Fibroblast of villous mesenchyme (primary cell): ENCODE data around the gene SECTM1. TPM values are rescaled to one million over a fixed set of nuclear protein-coding genes. Genes with fewer than 3 reads are reported as not detected.

Experiments
- DNase-seq: peaks from one replicate; pipeline ENCODE4 v3.0.0-alpha.2; 2010; ENCODE audit warnings: low read depth
- H3K4me3 ChIP-seq: 2 replicates; pipeline ENCODE4 v1.5.1; 2011; ENCODE audit warnings: low read depth, mild to moderate bottlenecking, low read length
- total RNA-seq: library from RNA; depleted of rRNA; stranded (reverse); fragments of >200 nt; gene quantifications from 2 replicates; pipeline ENCODE4 v1.2.3, GENCODE V29; 2012
- TF ChIP-seq, protein P1 (sequence below): IDR thresholded peaks from 2 replicates; pipeline ENCODE4 v1.5.1; 2012; ENCODE audit warnings: low read depth, mild to moderate bottlenecking, low read length; ENCODE audit not compliant: insufficient read depth

The SECTM1 gene
- total RNA-seq, 1 donor = 24.2 TPM

DNA sequence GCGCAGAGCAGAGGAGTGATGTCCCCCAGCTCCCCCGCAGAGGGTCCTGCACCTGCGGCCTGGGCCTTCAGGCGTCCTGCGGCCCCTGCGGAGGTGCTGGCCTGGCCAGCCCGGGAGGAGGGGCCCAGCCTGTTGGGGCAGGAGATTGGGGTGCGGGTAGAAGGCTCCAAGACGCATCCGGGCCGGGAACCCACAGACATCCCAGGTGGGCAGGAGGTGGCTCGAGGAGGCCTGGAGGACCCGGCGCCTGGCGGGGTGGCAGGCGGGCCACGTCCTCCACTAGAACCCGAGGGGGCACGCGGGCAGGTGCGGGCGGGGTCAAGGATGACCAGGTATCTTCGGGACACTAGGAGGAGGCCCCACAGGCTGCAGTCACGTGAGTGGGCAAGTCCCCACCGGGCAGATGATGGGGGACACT is 647 bp upstream of the SECTM1 start:
- peak overlapping the region; percentile 61 for H3K4me3 ChIP-seq
- TF ChIP-seq, protein P1, sequence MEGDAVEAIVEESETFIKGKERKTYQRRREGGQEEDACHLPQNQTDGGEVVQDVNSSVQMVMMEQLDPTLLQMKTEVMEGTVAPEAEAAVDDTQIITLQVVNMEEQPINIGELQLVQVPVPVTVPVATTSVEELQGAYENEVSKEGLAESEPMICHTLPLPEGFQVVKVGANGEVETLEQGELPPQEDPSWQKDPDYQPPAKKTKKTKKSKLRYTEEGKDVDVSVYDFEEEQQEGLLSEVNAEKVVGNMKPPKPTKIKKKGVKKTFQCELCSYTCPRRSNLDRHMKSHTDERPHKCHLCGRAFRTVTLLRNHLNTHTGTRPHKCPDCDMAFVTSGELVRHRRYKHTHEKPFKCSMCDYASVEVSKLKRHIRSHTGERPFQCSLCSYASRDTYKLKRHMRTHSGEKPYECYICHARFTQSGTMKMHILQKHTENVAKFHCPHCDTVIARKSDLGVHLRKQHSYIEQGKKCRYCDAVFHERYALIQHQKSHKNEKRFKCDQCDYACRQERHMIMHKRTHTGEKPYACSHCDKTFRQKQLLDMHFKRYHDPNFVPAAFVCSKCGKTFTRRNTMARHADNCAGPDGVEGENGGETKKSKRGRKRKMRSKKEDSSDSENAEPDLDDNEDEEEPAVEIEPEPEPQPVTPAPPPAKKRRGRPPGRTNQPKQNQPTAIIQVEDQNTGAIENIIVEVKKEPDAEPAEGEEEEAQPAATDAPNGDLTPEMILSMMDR = no peak
- DNase-seq = no peak

DNA sequence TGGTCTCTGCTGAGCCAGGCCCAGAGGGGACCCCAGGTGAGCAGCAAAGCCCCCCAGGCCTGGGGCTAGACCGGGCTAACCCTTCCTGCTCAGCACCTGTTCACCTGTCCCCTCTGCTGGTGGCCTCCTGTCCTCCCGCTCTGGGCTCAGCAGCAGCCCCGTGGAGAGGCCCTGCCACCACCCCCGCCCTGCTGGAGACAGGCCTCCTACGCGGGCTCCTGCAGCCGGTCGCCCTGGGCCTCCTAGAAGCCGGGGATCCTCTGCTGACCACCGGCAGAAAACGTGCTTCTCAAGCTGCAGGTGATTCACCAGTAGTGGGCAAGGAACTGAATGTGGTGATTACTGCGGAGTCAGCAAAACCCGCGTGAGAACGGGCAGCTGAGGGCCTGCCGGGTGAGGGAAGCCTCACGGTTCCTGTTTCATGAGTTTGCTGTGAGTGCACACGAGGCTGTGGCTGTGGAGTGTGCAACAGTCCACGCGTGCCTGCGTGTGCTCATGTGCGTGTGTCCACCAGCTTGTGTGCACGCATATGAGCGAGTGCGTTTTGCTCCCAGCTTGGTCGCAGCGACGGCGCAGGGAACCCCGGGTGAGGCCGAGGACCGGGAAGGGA is 792 bp downstream of the SECTM1 start:
- DNase-seq = peak; percentile 63
- peak overlapping the region; percentile 61 for H3K4me3 ChIP-seq

DNA sequence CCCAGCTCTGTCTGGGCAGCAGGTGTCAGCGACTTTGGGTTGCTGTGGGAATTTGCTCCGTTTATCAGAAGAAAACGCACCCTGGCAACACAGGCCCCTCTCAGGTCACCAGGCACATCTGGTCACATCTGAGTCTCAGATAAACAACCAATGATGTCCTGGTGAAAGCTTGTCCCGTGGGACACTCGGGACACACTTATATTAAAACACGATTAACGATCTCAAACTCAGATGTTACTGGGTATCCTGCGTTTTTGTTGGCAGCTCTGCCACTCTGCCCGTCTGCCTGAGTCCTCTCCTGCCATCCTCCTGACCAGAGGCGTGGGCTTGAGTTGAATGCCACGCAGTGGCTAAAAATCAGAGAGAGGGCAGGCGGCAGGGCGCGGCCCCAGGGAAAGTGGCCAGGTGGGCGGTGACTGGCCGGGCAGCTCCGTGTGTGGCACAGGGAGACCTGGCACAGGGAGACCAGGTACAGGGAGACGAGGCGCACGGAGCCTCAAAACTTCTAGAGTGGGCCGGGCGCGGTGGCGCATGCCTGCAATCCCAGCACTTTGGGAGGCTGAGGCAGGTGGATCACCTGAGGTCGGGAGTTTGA is 2.1 kb downstream of the SECTM1 start:
- H3K4me3 ChIP-seq = no peak overlapping the region
- TF ChIP-seq, protein P1 = no peak
- no peak for DNase-seq

More for the DNA sequence above, 792 bp downstream of the SECTM1 start:
- TF ChIP-seq, protein P1 = no peak

DNA sequence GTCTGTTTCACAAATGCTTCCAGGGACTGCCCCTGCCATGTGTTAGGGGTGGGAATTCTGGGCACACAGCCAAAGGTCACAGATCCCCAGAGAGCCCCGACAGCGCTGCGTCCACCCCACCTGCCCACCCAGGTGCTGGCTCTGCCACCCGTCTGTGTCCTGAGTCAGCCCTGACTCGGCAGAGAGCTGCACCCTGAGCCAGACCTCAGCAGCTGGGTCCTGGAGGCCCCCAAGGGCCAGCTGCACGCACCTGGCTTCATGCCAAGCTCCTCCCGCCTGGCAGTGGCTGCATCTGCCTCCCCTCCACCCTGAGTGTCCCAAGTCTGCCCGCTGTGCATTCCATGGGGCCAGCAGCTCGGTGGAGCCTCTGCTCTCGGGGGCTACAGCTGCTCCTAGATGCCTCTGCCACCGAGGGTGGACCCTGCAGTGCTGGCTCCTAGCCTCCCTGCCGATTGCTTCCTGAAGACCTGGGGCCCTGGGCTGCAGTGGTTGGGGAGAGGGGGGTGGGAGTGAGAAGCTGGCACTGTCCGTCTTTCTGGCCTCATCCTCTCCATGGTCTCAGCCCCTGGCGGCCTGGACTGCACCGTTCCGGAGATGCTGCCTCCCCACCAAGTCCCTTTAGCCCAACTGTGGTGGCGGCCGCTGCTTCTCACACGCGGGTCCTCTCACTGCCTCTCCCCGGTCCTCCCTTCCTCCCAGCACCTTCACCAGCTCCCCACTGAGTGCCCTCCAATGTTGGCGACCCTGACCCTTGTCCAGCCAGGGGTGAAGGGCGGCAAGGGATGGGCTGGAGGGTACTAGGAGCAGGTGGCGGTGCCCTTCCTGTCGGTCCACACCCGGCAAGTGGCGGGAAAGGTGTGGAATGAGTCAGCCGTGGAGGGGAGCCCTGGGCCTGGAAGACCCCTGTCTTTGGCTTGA is 3.0 kb downstream of the SECTM1 start:
- TF ChIP-seq, protein P1 = no peak
- no peak overlapping the region for H3K4me3 ChIP-seq
- peak; percentile 74 for DNase-seq

DNA sequence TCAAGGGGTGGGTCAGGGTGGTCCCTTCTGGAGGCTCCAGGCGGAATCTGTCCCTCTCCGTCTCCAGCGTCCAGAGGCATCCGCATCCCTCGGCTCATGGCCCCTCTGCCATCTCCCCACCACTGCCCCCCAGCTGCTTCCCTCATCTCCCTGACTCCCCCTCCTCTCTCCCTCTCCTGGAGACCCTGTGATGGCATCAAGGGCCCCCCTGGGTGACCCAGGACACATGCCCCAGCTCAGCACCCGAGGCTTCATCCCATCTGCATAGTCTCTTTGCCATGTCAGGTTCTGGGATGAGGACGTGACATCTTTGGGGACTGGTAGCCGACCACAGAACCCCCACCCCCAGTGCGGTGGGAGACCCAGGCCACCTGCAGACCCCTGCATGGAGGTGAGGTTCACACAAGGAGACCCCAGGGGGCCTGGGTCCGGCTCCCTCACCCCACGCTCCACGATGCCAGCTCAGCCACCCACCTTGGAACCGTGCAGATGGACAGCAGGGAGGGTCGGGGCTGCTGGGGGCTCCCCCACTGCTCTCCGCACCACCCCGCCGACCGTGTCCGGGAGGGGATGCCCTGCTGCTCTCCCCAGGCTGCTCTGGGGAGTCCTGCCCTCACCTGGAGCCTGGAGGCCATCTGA is 3.8 kb downstream of the SECTM1 start:
- TF ChIP-seq, protein P1 = no peak

DNA sequence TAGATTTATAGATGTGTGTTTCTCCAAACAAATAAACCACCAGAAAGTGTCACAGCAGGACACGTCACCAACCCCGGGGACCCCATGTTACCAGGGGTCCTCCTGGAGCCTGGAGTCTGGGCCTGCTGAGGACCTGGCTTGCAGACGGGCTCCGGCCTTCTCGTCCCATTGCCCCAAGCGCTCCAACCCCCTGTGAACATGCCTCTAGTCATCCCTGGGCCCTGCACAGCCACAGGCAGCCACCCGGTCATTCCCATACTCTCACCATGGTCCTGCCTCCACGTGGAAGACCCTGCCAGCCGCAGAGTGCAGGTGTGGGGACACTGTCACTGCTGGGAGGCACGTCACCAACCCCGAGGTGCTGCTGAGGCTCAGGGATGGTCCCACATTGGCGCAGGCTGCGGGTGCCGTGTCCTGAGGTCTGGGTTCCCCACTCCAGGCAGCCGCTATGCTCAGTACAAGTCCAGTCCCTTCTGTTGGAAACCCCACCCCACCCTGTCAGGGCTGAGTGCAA is 4.5 kb downstream of the SECTM1 start:
- no peak overlapping the region for H3K4me3 ChIP-seq
- TF ChIP-seq, protein P1 = no peak
- DNase-seq = no peak

More for the DNA sequence above, 3.8 kb downstream of the SECTM1 start:
- no peak for DNase-seq
- no peak overlapping the region for H3K4me3 ChIP-seq
